HepG2 (cell line): Measurements from ENCODE around the gene TBC1D5.

Experiments used
- BRD4 ChIP-seq: sonication (generic); formaldehyde crosslinking; IDR thresholded peaks from 2 replicates; pipeline ENCODE4 v1.4.0; 2020; ENCODE audit warnings: missing genetic modification reagents
- CREB1 ChIP-seq, 2 experiments: fragments of 450-650 bp in 1 of 2; IDR thresholded peaks; 2 replicates each; pipeline ENCODE4 v1.6.1; 2016 to 2017; ENCODE audit warnings: control low read depth in 1 of 2, mild to moderate bottlenecking in 1 of 2, missing compliant biosample characterization in 1 of 2, missing genetic modification characterization in 1 of 2
- ELF1 ChIP-seq: sonication (generic); formaldehyde crosslinking; IDR thresholded peaks from 2 replicates; pipeline ENCODE4 v1.4.0; 2020; ENCODE audit warnings: missing genetic modification reagents
- FOXK1 ChIP-seq: sonication (generic); formaldehyde crosslinking; IDR thresholded peaks from 2 replicates; pipeline ENCODE4 v1.4.0; 2020; ENCODE audit warnings: low read depth, missing genetic modification reagents, borderline replicate concordance
- NCOR1 ChIP-seq: fragments of 200-600 bp; sonication (generic); IDR thresholded peaks from 2 replicates; pipeline ENCODE4 v1.7.0; 2017; ENCODE audit warnings: antibody characterized with exemption, low read length, borderline replicate concordance
- POLR2A ChIP-seq, 2 experiments: IDR thresholded peaks; 2 replicates each; pipeline ENCODE4 v1.6.1; 2011; ENCODE audit warnings: low read depth in 2 of 2, low read length in 2 of 2, mild to moderate bottlenecking in 1 of 2, moderate library complexity in 1 of 2; ENCODE audit not compliant: insufficient read depth in 1 of 2
- SMC3 ChIP-seq: IDR thresholded peaks from 2 replicates; pipeline ENCODE4 v1.6.1; 2011; ENCODE audit warnings: low read length, improper control_type of control experiment
- TF ChIP-seq, protein P1 (sequence below): IDR thresholded peaks from 2 replicates; pipeline ENCODE4 v1.6.1; 2018; ENCODE audit warnings: missing genetic modification reagents, mild to moderate bottlenecking, missing compliant biosample characterization
- TF ChIP-seq, protein P2 (sequence below): sonication (generic); formaldehyde crosslinking; IDR thresholded peaks from 2 replicates; pipeline ENCODE4 v1.5.0; 2020; ENCODE audit warnings: mild to moderate bottlenecking, missing genetic modification reagents, moderate library complexity
- TF ChIP-seq, protein P3 (sequence below): sonication (generic); formaldehyde crosslinking; IDR thresholded peaks from 2 replicates; pipeline ENCODE4 v1.5.1; 2020; ENCODE audit warnings: missing genetic modification reagents, mild to moderate bottlenecking, borderline replicate concordance

DNA sequence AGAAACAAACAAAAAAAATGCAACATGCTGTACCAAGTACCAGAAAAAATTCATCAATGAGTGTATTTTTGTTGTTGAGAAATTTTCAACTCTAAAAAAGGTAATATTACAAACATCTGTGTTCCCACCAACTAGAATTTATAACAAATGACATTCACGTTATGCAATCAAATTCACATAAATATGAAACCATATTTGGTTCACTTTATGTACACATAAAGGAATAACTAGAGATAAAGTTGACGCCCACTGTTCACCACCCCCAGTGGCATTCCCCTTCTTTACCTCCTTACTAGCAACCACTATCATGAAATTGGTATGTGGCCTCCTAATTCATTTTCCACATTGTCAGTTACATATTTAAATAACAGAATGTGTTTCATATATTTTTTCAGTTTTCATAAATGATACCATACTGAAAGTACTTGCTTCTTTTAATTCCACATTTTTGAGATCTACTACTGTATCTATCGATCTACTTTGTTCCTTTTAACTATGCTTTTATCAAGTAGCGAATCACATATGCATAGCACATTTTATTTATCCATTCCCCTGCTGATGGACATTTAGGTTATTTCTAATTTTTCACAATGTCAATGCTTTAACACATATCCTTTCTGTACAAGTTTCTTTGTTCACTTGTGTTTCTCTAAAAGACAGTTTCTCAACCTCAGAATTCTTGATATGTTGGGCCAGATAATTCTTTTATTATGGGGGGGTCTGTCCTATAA lies 34.5 kb downstream of the TBC1D5 start:
- TF ChIP-seq SMC3: no peak
- no peak for TF ChIP-seq CREB1 (IDR thresholded peaks at IDR 0.05)
- TF ChIP-seq CREB1 (CRISPR knock-in tag; IDR thresholded peaks at IDR 0.05): no peak
- TF ChIP-seq, protein P1, sequence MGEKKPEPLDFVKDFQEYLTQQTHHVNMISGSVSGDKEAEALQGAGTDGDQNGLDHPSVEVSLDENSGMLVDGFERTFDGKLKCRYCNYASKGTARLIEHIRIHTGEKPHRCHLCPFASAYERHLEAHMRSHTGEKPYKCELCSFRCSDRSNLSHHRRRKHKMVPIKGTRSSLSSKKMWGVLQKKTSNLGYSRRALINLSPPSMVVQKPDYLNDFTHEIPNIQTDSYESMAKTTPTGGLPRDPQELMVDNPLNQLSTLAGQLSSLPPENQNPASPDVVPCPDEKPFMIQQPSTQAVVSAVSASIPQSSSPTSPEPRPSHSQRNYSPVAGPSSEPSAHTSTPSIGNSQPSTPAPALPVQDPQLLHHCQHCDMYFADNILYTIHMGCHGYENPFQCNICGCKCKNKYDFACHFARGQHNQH (CRISPR knock-in tag): no peak
- TF ChIP-seq, protein P2, sequence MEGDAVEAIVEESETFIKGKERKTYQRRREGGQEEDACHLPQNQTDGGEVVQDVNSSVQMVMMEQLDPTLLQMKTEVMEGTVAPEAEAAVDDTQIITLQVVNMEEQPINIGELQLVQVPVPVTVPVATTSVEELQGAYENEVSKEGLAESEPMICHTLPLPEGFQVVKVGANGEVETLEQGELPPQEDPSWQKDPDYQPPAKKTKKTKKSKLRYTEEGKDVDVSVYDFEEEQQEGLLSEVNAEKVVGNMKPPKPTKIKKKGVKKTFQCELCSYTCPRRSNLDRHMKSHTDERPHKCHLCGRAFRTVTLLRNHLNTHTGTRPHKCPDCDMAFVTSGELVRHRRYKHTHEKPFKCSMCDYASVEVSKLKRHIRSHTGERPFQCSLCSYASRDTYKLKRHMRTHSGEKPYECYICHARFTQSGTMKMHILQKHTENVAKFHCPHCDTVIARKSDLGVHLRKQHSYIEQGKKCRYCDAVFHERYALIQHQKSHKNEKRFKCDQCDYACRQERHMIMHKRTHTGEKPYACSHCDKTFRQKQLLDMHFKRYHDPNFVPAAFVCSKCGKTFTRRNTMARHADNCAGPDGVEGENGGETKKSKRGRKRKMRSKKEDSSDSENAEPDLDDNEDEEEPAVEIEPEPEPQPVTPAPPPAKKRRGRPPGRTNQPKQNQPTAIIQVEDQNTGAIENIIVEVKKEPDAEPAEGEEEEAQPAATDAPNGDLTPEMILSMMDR (CRISPR knock-in tag): no peak
- no peak for TF ChIP-seq BRD4 (CRISPR knock-in tag)
- TF ChIP-seq NCOR1: no peak
- TF ChIP-seq POLR2A (IDR thresholded peaks at IDR 0.05; ENCODE audit: insufficient read depth in 1 of 2, low read depth in 2 of 2, low read length in 2 of 2): no peak
- TF ChIP-seq FOXK1 (CRISPR knock-in tag): no peak
- TF ChIP-seq, protein P3, sequence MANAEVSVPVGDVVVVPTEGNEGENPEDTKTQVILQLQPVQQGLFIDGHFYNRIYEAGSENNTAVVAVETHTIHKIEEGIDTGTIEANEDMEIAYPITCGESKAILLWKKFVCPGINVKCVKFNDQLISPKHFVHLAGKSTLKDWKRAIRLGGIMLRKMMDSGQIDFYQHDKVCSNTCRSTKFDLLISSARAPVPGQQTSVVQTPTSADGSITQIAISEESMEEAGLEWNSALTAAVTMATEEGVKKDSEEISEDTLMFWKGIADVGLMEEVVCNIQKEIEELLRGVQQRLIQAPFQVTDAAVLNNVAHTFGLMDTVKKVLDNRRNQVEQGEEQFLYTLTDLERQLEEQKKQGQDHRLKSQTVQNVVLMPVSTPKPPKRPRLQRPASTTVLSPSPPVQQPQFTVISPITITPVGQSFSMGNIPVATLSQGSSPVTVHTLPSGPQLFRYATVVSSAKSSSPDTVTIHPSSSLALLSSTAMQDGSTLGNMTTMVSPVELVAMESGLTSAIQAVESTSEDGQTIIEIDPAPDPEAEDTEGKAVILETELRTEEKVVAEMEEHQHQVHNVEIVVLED (CRISPR knock-in tag): no peak
- no peak for TF ChIP-seq ELF1
